Gastrocnemius medialis (tissue), 4 donors: ENCODE results near the gene LRRC41. TPM values are rescaled to one million over a fixed set of nuclear protein-coding genes. Genes with fewer than 3 reads are reported as not detected.
A peak's percentile ranks its signal among the peaks of the same experiment; 100 is the strongest.

ENCODE experiments used
- ATAC-seq, 2 donors: fragments of 150-250 bp; one replicate each; pipeline ENCODE4 v1.9.1; 2016
- DNase-seq, 2 donors: peaks; one replicate each; pipeline ENCODE4 v3.0.0-alpha.2; 2019
- H3K27ac ChIP-seq, 4 donors: fragments of 200-600 bp; sonication (generic); 1 replicate in 1 of 4; 2 replicates in 3 of 4; pipeline ENCODE4 v1.5.1; 2016 to 2018; ENCODE audit warnings: mild to moderate bottlenecking in 2 of 4, moderate library complexity in 1 of 4
- H3K27me3 ChIP-seq, 3 donors: fragments of 200-600 bp; sonication (generic) in 2 of 3; 1 replicate in 1 of 3; 2 replicates in 2 of 3; pipeline versions ENCODE4 v1.5.1 to v1.6.0; 2016 to 2019; ENCODE audit warnings: mild to moderate bottlenecking in 1 of 3, moderate library complexity in 1 of 3
- H3K36me3 ChIP-seq, 2 donors: fragments of 200-600 bp; sonication (generic) in 1 of 2; one replicate each; pipeline ENCODE4 v1.5.1; 2017 to 2018
- H3K4me1 ChIP-seq, 2 donors: fragments of 200-600 bp; sonication (generic) in 1 of 2; one replicate each; pipeline ENCODE4 v1.5.1; 2016 to 2017; ENCODE audit warnings: mild to moderate bottlenecking in 2 of 2
- H3K4me3 ChIP-seq, 4 donors: fragments of 200-600 bp; sonication (generic) in 3 of 4; 1 replicate in 1 of 4; 2 replicates in 3 of 4; pipeline ENCODE4 v1.5.1; 2016 to 2019; ENCODE audit warnings: mild to moderate bottlenecking in 2 of 4
- H3K9me3 ChIP-seq, 3 donors: fragments of 200-600 bp; sonication (generic) in 2 of 3; 1 replicate in 1 of 3; 2 replicates in 2 of 3; pipeline ENCODE4 v1.5.1; 2016 to 2019
- CTCF ChIP-seq, 5 experiments: fragments of 450-650 bp in 3 of 5; fragments of 200-600 bp in 2 of 5; sonication (generic) in 2 of 5; IDR thresholded peaks in 4 of 5; conservative IDR thresholded peaks in 1 of 5; 1 replicate in 4 of 5; 2 replicates in 1 of 5; pipeline ENCODE4 v1.5.1; 2016 to 2019; ENCODE audit warnings: antibody characterized with exemption in 5 of 5, mild to moderate bottlenecking in 3 of 5, moderate library complexity in 3 of 5
- POLR2A ChIP-seq, 2 donors: fragments of 450-650 bp; IDR thresholded peaks; one replicate each; pipeline ENCODE4 v1.6.1; 2017; ENCODE audit warnings: antibody characterized with exemption in 2 of 2, mild to moderate bottlenecking in 2 of 2, moderate library complexity in 2 of 2
- in situ Hi-C, 4 donors: fragments of 200-750 bp; cut with MboI; loops; one replicate each; pipeline versions ENCODE4 v1.15.0 to v1.8.0; 2017; ENCODE audit warnings: low sequenced_read_pairs in 4 of 4
- intact Hi-C: fragments of 100-400 bp; cut with DNase I; formaldehyde crosslinking; loops from one replicate; pipeline ENCODE4 v1.15.1; 2023; ENCODE audit warnings: low total_unique reads
- total RNA-seq, 4 donors: library from RNA; depleted of rRNA; stranded (reverse); fragments of >200 nt; gene quantifications; one replicate each; pipeline versions ENCODE4 v1.1.0 to v1.2.3, GENCODE V29; 2016

Gene LRRC41
- total RNA-seq, 4 donors from 2014 or later: 76.3 to 99.2 (median 77.9) TPM

GRCh38 chr1:46280092-46280491 lies 23.3 kb downstream of the LRRC41 start:
- no peak for TF ChIP-seq POLR2A (IDR thresholded peaks at IDR 0.05)
- TF ChIP-seq CTCF (IDR thresholded peaks at IDR 0.05 in 4 of 5, conservative IDR thresholded peaks at IDR 0.05 in 1 of 5): no peak
- ATAC-seq (no peak), DNase-seq (no peak)
- intact Hi-C loops: no loop called here
- Histone ChIP-seq H3K27ac (peak overlapping the region in 1 of 4 donors; percentile 14), H3K27me3 (no peaks in the 10 kb centered on the region), H3K4me1 (peaks cover 9 to 30% of the 10 kb centered on the region in 2 donors), H3K4me3 (no peak overlapping the region), H3K36me3 (peaks cover 0 to 52% of the 10 kb centered on the region in 2 donors), H3K9me3 (no peaks in the 10 kb centered on the region)
- in situ Hi-C loops: no loop called here

- H3K4me3 ChIP-seq: no peak overlapping the region
- H3K9me3 ChIP-seq: no peaks in the 10 kb centered on the region
- DNase-seq: peak in 1 of 2 donors; percentile 50
- intact Hi-C loops (no loop called here), in situ Hi-C loops (no loop called here)
- ATAC-seq: peak; percentile 20 to 53
- H3K27me3 ChIP-seq: no peaks in the 10 kb centered on the region
- TF ChIP-seq POLR2A (IDR thresholded peaks at IDR 0.05): no peak
- no peak for TF ChIP-seq CTCF (IDR thresholded peaks at IDR 0.05 in 4 of 5, conservative IDR thresholded peaks at IDR 0.05 in 1 of 5)
- H3K27ac ChIP-seq: peak overlapping the region in 2 of 4 donors; percentile 26 to 45
- peaks cover 4 to 17% of the 10 kb centered on the region in 2 donors for H3K4me1 ChIP-seq
- H3K36me3 ChIP-seq: peaks cover 0 to 40% of the 10 kb centered on the region in 2 donors
Measured at GRCh38 chr1:46278807-46279206, 24.6 kb downstream of the LRRC41 start.

- ATAC-seq (no peak), DNase-seq (no peak)
- H3K9me3 ChIP-seq: no peaks in the 10 kb centered on the region
- no peaks in the 10 kb centered on the region for H3K27me3 ChIP-seq
- H3K4me1 ChIP-seq: peaks cover 0 to 7% of the 10 kb centered on the region in 2 donors
- intact Hi-C loops (no loop called here), in situ Hi-C loops (no loop called here)
- peak overlapping the region in 2 of 4 donors; percentile 26 to 45 for H3K27ac ChIP-seq
- H3K36me3 ChIP-seq: peaks cover 0 to 40% of the 10 kb centered on the region in 2 donors
- TF ChIP-seq POLR2A (IDR thresholded peaks at IDR 0.05) (no peak), CTCF (IDR thresholded peaks at IDR 0.05 in 4 of 5, conservative IDR thresholded peaks at IDR 0.05 in 1 of 5) (no peak)
- no peak overlapping the region for H3K4me3 ChIP-seq
Measured at GRCh38 chr1:46277658-46278373, 25.6 kb downstream of the LRRC41 start.

- Histone ChIP-seq H3K27me3 (no peaks in the 10 kb centered on the region), H3K9me3 (no peaks in the 10 kb centered on the region), H3K4me1 (no peaks in the 10 kb centered on the region), H3K27ac (no peak overlapping the region), H3K36me3 (peaks cover 0 to 28% of the 10 kb centered on the region in 2 donors), H3K4me3 (no peak overlapping the region)
- intact Hi-C loops: no loop called here
- DNase-seq: no peak
- TF ChIP-seq CTCF (IDR thresholded peaks at IDR 0.05 in 4 of 5, conservative IDR thresholded peaks at IDR 0.05 in 1 of 5) (no peak), POLR2A (IDR thresholded peaks at IDR 0.05) (no peak)
- in situ Hi-C loops: no loop called here
- no peak for ATAC-seq
Measured at GRCh38 chr1:46275030-46275337, 28.4 kb downstream of the LRRC41 start.
